Kidney (tissue), 14 donors: ENCODE results near the gene ANKRD42. TPM values are rescaled to one million over a fixed set of nuclear protein-coding genes. Genes with fewer than 3 reads are reported as not detected.

Source experiments
- DNase-seq, 5 donors: peaks; one replicate each; pipeline ENCODE4 v3.0.0-alpha.2; 2013 to 2020
- FAIRE-seq: peaks from 2 replicates; lab custom pipeline; 2012; peaks lifted over from hg19 to GRCh38; lab: Jason Lieb, UNC
- H3K27ac ChIP-seq, 2 donors: one replicate each; pipeline ENCODE4 v1.7.0; 2013; ENCODE audit warnings: low read depth in 2 of 2, low read length in 2 of 2, inconsistent platforms in 1 of 2
- H3K27me3 ChIP-seq: one replicate; pipeline ENCODE4 v1.7.1; 2013; ENCODE audit warnings: low read length, inconsistent platforms; ENCODE audit not compliant: control insufficient read depth, insufficient read depth
- H3K36me3 ChIP-seq, 3 donors: one replicate each; pipeline versions ENCODE4 v1.7.0 to v1.7.1; 2013; ENCODE audit warnings: low read length in 3 of 3, control low read depth in 1 of 3, inconsistent platforms in 1 of 3; ENCODE audit not compliant: insufficient read depth in 3 of 3, control insufficient read depth in 2 of 3
- H3K4me1 ChIP-seq, 3 donors: one replicate each; pipeline versions ENCODE4 v1.7.0 to v1.7.1; 2013; ENCODE audit warnings: low read length in 3 of 3, inconsistent platforms in 1 of 3, low read depth in 1 of 3; ENCODE audit not compliant: control insufficient read depth in 2 of 3, insufficient read depth in 2 of 3
- H3K4me3 ChIP-seq, 3 donors: one replicate each; pipeline versions ENCODE4 v1.7.0 to v1.8.1; 2013; ENCODE audit warnings: low read length in 3 of 3, control low read depth in 1 of 3, inconsistent platforms in 1 of 3
- H3K9ac ChIP-seq, 3 donors: one replicate each; pipeline versions ENCODE4 v1.7.0 to v1.7.1; 2013; ENCODE audit warnings: low read length in 3 of 3, control low read depth in 1 of 3, inconsistent platforms in 1 of 3
- H3K9me3 ChIP-seq, 3 donors: one replicate each; pipeline versions ENCODE4 v1.7.0 to v1.7.1; 2013; ENCODE audit warnings: low read length in 3 of 3, control low read depth in 1 of 3, inconsistent platforms in 1 of 3; ENCODE audit not compliant: control insufficient read depth in 2 of 3, insufficient read depth in 1 of 3
- CTCF ChIP-seq: IDR thresholded peaks from 3 replicates; pipeline ENCODE4 v1.5.1; 2012; ENCODE audit warnings: mild to moderate bottlenecking, moderate library complexity, borderline replicate concordance; ENCODE audit not compliant: insufficient read depth; ENCODE audit errors: extremely low read depth
- intact Hi-C: fragments of 100-400 bp; cut with DNase I; formaldehyde crosslinking; loops from one replicate; pipeline ENCODE4 v1.11.1; 2022
- polyA plus RNA-seq: library from polyadenylated mRNA; stranded (reverse); fragments of 350-450 nt; fragmentation: Illumina TruSeq; extraction: RNeasy Lipid Tissue Mini Kit (QIAGEN cat#74804); gene quantifications from one replicate; pipeline ENCODE4 v1.2.3, GENCODE V29; 2014; ENCODE audit warnings: low read depth, low replicate concordance; ENCODE audit not compliant: insufficient read depth
- total RNA-seq: library from RNA; stranded (reverse); fragmentation: NEBNext Ultra II Directional; extraction: Animal tissue kit (Norgen Biotek cat#: 25700); gene quantifications from one replicate; pipeline ENCODE4 v1.2.1, GENCODE V29; 2021
- donor health status: control.
- donor health status: control.
- donor health status: control.
- donor health status: control.
- donor health status: control.
- donor health status: DM: yes; HTN: yes; CAD: no.
- donor health status: Normal renal cell carcinoma (clear cell type).

ANKRD42 gene
- total and polyA plus RNA-seq, 2 donors from 2014 or later, result 12.1 to 22.5 TPM

DNA sequence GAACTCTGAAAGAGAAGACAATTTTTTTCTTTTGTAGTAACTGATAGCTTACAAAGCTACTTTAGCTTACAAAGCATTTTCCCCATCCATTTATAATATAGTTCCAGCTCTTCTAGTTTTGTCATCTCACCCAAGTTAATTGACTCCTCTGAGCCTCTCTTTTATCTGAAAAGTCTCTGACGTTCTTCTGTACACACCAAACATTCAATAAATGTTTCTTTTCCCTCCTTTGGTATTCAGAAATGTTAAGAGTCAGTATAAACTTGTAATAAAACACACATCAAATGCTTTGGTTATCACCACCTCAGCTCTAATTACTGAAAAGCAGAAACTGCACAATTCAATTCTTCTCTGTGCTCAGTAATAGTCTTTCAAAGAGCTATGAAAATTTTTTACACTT is 86.7 kb downstream of the ANKRD42 start:
- FAIRE-seq (no peak), DNase-seq (no peak)
- no peak overlapping the region for H3K9ac ChIP-seq
- H3K27ac ChIP-seq, result no peak overlapping the region
- peaks cover 4 to 7% (median 5%) of the 10 kb centered on the region in 3 donors for H3K4me1 ChIP-seq
- H3K4me3 ChIP-seq, result no peak overlapping the region
- intact Hi-C loops, result no loop called here
- no peak for TF ChIP-seq CTCF
- H3K27me3 ChIP-seq, result no peaks in the 10 kb centered on the region
- peaks cover 2 to 11% (median 9%) of the 10 kb centered on the region in 3 donors for H3K36me3 ChIP-seq
- no peaks in the 10 kb centered on the region for H3K9me3 ChIP-seq

DNA sequence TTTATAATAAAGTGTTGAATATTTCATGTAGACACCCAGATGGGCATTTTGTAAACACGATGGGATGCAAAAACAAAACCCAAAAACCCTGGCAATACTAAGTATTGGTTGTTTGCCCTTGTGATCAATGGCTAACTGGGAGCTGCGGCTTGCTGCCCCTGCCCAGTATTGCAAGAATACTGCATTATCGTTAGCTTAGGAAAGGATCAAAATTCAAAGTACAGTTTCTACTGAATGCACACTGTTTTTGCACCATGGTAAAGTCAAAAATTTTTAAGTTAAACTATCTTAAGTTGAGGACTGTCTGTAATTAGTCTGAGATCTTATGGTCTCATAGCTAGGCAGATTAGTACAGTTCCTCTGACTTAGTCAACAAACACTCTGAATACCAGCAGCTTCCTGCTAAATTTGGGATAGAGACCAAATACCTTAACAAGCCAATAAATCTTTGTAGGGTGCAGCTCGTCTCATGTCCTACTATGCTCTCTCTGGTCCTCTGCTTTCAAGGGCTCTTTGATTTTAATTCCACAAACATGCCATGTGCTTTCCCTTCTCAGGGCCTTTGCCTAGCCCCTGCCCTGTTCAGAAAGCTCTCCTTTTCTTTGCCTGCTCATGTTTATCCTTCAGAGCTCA is 88.7 kb downstream of the ANKRD42 start:
- Histone ChIP-seq H3K36me3 (peaks cover 2 to 8% (median 6%) of the 10 kb centered on the region in 3 donors), H3K4me3 (no peak overlapping the region), H3K27ac (no peak overlapping the region), H3K9me3 (no peaks in the 10 kb centered on the region), H3K27me3 (no peaks in the 10 kb centered on the region), H3K4me1 (peaks cover 4 to 7% (median 5%) of the 10 kb centered on the region in 3 donors), H3K9ac (no peak overlapping the region)
- intact Hi-C loops, result no loop called here
- no peak for TF ChIP-seq CTCF
- FAIRE-seq (no peak), DNase-seq (peak in 1 of 5 donors; percentile 7)

DNA sequence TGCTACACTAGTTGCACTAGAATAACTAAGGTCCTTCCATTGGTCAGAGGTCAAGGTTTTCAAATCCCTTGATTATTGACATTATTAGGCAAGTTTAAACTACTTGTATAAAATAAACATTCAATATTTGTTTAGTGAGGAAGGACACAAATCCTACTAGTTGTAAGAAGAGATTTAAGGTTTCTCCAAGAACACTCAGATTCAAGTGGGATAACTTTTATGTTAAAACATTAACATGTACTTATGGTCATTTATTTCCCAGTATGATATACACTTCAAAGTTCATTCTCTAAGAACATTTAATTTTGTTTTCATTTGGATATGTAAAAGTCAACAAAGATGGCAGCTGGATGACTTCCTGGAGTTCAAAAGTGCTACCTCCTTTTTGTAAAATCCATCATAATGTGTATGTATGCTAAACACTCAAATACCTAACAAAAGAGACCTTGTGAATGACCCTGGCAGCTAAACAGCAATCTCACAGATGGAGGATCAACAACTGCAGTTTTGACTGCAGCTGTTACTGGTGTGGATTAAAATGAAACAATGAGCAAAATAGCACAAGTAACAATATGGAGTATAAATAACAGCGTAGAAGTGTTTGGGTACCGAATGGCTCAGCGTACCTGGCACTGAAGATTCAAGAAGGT is 91.1 kb downstream of the ANKRD42 start:
- H3K4me3 ChIP-seq, result peak overlapping the region; percentile 81 to 97 (median 94)
- intact Hi-C loops, result no loop called here
- H3K36me3 ChIP-seq, result no peaks in the 10 kb centered on the region
- peaks cover 4 to 7% (median 5%) of the 10 kb centered on the region in 3 donors for H3K4me1 ChIP-seq
- no peaks in the 10 kb centered on the region for H3K9me3 ChIP-seq
- TF ChIP-seq CTCF, result no peak
- H3K9ac ChIP-seq, result peak overlapping the region; percentile 61 to 97 (median 72)
- FAIRE-seq (no peak), DNase-seq (peak in 2 of 5 donors; percentile 43 to 58)
- H3K27me3 ChIP-seq, result no peaks in the 10 kb centered on the region
- peak overlapping the region in 1 of 2 donors; percentile 18 for H3K27ac ChIP-seq
